Cerebellar cortex (tissue), 1 donor: ENCODE measurements around the gene ARHGEF11.

ENCODE experiments used
- DNase-seq: peaks from one replicate; pipeline ENCODE4 v3.0.0-alpha.2; 2015; ENCODE audit warnings: low spot score

The ARHGEF11 gene

GRCh38 chr1:156910309-156910782, 135.2 kb downstream of the ARHGEF11 start:
- no peak for DNase-seq

GRCh38 chr1:156909671-156910070, 135.9 kb downstream of the ARHGEF11 start:
- no peak for DNase-seq

GRCh38 chr1:156908955-156909354, 136.6 kb downstream of the ARHGEF11 start:
- DNase-seq = no peak

GRCh38 chr1:156908541-156908940, 137.0 kb downstream of the ARHGEF11 start:
- DNase-seq = no peak

- no peak for DNase-seq
Measured at GRCh38 chr1:156906206-156906906, 139.2 kb downstream of the ARHGEF11 start.

GRCh38 chr1:156905651-156906050, 139.9 kb downstream of the ARHGEF11 start:
- DNase-seq = no peak

GRCh38 chr1:156905176-156905575, 140.4 kb downstream of the ARHGEF11 start:
- no peak for DNase-seq

- no peak for DNase-seq
Measured at GRCh38 chr1:156904187-156904959, 141.2 kb downstream of the ARHGEF11 start.

GRCh38 chr1:156903328-156904091, 142.0 kb downstream of the ARHGEF11 start:
- DNase-seq = no peak

- DNase-seq = no peak
Measured at GRCh38 chr1:156901966-156902915, 143.3 kb downstream of the ARHGEF11 start.

- DNase-seq = no peak
Measured at GRCh38 chr1:156901590-156901900, 144.0 kb downstream of the ARHGEF11 start.

GRCh38 chr1:156900896-156901589, 144.5 kb downstream of the ARHGEF11 start:
- DNase-seq = no peak

- no peak for DNase-seq
Measured at GRCh38 chr1:156899956-156900718, 145.4 kb downstream of the ARHGEF11 start.

GRCh38 chr1:156898971-156899664, 146.4 kb downstream of the ARHGEF11 start:
- no peak for DNase-seq

GRCh38 chr1:156898161-156898566, 147.4 kb downstream of the ARHGEF11 start:
- DNase-seq = no peak

GRCh38 chr1:156897078-156897825, 148.3 kb downstream of the ARHGEF11 start:
- DNase-seq = no peak

GRCh38 chr1:156896490-156897033, 149.0 kb downstream of the ARHGEF11 start:
- DNase-seq = peak; percentile 46

GRCh38 chr1:156895927-156896326, 149.6 kb downstream of the ARHGEF11 start:
- no peak for DNase-seq

- DNase-seq = peak; percentile 55
Measured at GRCh38 chr1:156895455-156895812, 150.1 kb downstream of the ARHGEF11 start.
